Trophoblast cell (in vitro differentiated cells and primary cell): ENCODE measurements around the gene HBA1. TPM values are rescaled to one million over a fixed set of nuclear protein-coding genes. Genes with fewer than 3 reads are reported as not detected.
"Not testable (repeated sequence)": the region's sequence is repeated elsewhere in the genome, so short reads cannot be mapped to it uniquely, and the experiment has no call there.

Source experiments
- DNase-seq, 2 donors: peaks; one replicate each; pipeline ENCODE4 v3.0.0-alpha.2; 2016
- H2AFZ ChIP-seq: 2 replicates; pipeline ENCODE4 v1.6.1; 2013; ENCODE audit warnings: low read length, moderate library complexity, mild to moderate bottlenecking; ENCODE audit not compliant: insufficient read depth, poor library complexity
- H2AK5ac ChIP-seq: 2 replicates; pipeline ENCODE4 v1.6.1; 2013; ENCODE audit warnings: mild to moderate bottlenecking, low read length
- H2BK120ac ChIP-seq: 2 replicates; pipeline ENCODE4 v1.6.1; 2013; ENCODE audit warnings: low read length, mild to moderate bottlenecking, moderate library complexity; ENCODE audit not compliant: insufficient read depth, poor library complexity
- H2BK12ac ChIP-seq: 2 replicates; pipeline ENCODE4 v1.6.1; 2013; ENCODE audit warnings: mild to moderate bottlenecking, low read length, moderate library complexity
- H2BK5ac ChIP-seq: 2 replicates; pipeline ENCODE4 v1.6.1; 2013; ENCODE audit warnings: low read length, low read depth, moderate library complexity, mild to moderate bottlenecking; ENCODE audit not compliant: poor library complexity
- H3K14ac ChIP-seq: 2 replicates; pipeline ENCODE4 v1.6.1; 2013; ENCODE audit warnings: mild to moderate bottlenecking, low read length
- H3K18ac ChIP-seq: 2 replicates; pipeline ENCODE4 v1.6.1; 2013; ENCODE audit warnings: mild to moderate bottlenecking, low read length
- H3K23ac ChIP-seq: 2 replicates; pipeline ENCODE4 v1.6.1; 2013; ENCODE audit warnings: low read length
- H3K27ac ChIP-seq: 2 replicates; pipeline ENCODE4 v1.5.1; 2013; ENCODE audit warnings: low read depth, mild to moderate bottlenecking, inconsistent platforms, low read length, moderate library complexity
- H3K27me3 ChIP-seq: 2 replicates; pipeline ENCODE4 v1.6.1; 2013; ENCODE audit warnings: inconsistent platforms, mild to moderate bottlenecking, low read length, moderate library complexity; ENCODE audit not compliant: insufficient read depth
- H3K36me3 ChIP-seq, 2 experiments: 1 replicate in 1 of 2; 2 replicates in 1 of 2; pipeline ENCODE4 v1.6.1; 2013; ENCODE audit warnings: low read length in 2 of 2, mild to moderate bottlenecking in 2 of 2, moderate library complexity in 1 of 2; ENCODE audit not compliant: insufficient read depth in 2 of 2, control insufficient read depth in 1 of 2
- H3K4ac ChIP-seq: 2 replicates; pipeline ENCODE4 v1.6.1; 2013; ENCODE audit warnings: low read depth, mild to moderate bottlenecking, low read length, moderate library complexity
- H3K4me1 ChIP-seq, 2 experiments: 1 replicate in 1 of 2; 2 replicates in 1 of 2; pipeline ENCODE4 v1.6.1; 2013; ENCODE audit warnings: low read length in 2 of 2, mild to moderate bottlenecking in 2 of 2, moderate library complexity in 1 of 2; ENCODE audit not compliant: insufficient read depth in 2 of 2, control insufficient read depth in 1 of 2
- H3K4me2 ChIP-seq: 2 replicates; pipeline ENCODE4 v1.6.1; 2013; ENCODE audit warnings: inconsistent platforms, mild to moderate bottlenecking, low read length, moderate library complexity
- H3K4me3 ChIP-seq: 2 replicates; pipeline ENCODE4 v1.5.1; 2013; ENCODE audit warnings: mild to moderate bottlenecking, low read depth, low read length, inconsistent platforms
- H3K79me1 ChIP-seq: one replicate; pipeline ENCODE4 v1.6.1; 2013; ENCODE audit warnings: low read length
- H3K79me2 ChIP-seq: 2 replicates; pipeline ENCODE4 v1.6.1; 2013; ENCODE audit warnings: low read length, mild to moderate bottlenecking; ENCODE audit not compliant: control insufficient read depth, insufficient read depth, poor library complexity
- H3K9ac ChIP-seq: 2 replicates; pipeline ENCODE4 v1.6.1; 2013; ENCODE audit warnings: mild to moderate bottlenecking, low read length
- H3K9me3 ChIP-seq: 2 replicates; pipeline ENCODE4 v1.6.1; 2013; ENCODE audit warnings: low read depth, mild to moderate bottlenecking, control low read depth, inconsistent platforms, low read length; ENCODE audit not compliant: insufficient read depth
- H4K12ac ChIP-seq: 2 replicates; pipeline ENCODE4 v1.6.1; 2013; ENCODE audit warnings: low read depth, mild to moderate bottlenecking, low read length, moderate library complexity
- H4K8ac ChIP-seq: 2 replicates; pipeline ENCODE4 v1.6.1; 2013; ENCODE audit warnings: low read depth, mild to moderate bottlenecking, low read length, moderate library complexity
- H4K91ac ChIP-seq: one replicate; pipeline ENCODE4 v1.6.1; 2013; ENCODE audit warnings: low read depth, mild to moderate bottlenecking, low read length, moderate library complexity
- WGBS: extraction: QIAGEN DNeasy Blood & Tissue Kit; methylation state at CpG from one replicate; pipeline ENCODE4 v1.1.7; 2013; ENCODE audit warnings: missing lambda C conversion rate; ENCODE audit not compliant: insufficient read length, insufficient coverage; ENCODE audit errors: extremely low coverage; 5-methylcytosine and 5-hydroxymethylcytosine counted together
- polyA plus RNA-seq: library from polyadenylated mRNA; stranded (reverse); fragments of 200-250 nt; gene quantifications from 2 replicates; pipeline ENCODE4 v1.2.3, GENCODE V29; 2013

Gene HBA1
- 0.22 TPM in 1 of 2 replicates, not detected in the other for polyA plus RNA-seq

DNA sequence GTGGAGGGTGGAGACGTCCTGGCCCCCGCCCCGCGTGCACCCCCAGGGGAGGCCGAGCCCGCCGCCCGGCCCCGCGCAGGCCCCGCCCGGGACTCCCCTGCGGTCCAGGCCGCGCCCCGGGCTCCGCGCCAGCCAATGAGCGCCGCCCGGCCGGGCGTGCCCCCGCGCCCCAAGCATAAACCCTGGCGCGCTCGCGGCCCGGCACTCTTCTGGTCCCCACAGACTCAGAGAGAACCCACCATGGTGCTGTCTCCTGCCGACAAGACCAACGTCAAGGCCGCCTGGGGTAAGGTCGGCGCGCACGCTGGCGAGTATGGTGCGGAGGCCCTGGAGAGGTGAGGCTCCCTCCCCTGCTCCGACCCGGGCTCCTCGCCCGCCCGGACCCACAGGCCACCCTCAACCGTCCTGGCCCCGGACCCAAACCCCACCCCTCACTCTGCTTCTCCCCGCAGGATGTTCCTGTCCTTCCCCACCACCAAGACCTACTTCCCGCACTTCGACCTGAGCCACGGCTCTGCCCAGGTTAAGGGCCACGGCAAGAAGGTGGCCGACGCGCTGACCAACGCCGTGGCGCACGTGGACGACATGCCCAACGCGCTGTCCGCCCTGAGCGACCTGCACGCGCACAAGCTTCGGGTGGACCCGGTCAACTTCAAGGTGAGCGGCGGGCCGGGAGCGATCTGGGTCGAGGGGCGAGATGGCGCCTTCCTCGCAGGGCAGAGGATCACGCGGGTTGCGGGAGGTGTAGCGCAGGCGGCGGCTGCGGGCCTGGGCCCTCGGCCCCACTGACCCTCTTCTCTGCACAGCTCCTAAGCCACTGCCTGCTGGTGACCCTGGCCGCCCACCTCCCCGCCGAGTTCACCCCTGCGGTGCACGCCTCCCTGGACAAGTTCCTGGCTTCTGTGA is at the start of gene HBA1:
HBA1 (plus strand) TSS at position 204 of the 906 bp plus-strand sequence; CDS start at position 241, 37 bp downstream.
- not testable (repeated sequence) for DNase-seq, H3K18ac ChIP-seq, H2BK5ac ChIP-seq, H3K14ac ChIP-seq, H3K79me2 ChIP-seq, H2AK5ac ChIP-seq, H3K4ac ChIP-seq, H2BK12ac ChIP-seq, H3K4me3 ChIP-seq, H4K8ac ChIP-seq, H2BK120ac ChIP-seq, H3K23ac ChIP-seq, H3K27ac ChIP-seq, H4K91ac ChIP-seq, H2AFZ ChIP-seq, H3K79me1 ChIP-seq, H3K4me2 ChIP-seq, H3K9me3 ChIP-seq, H3K36me3 ChIP-seq, H4K12ac ChIP-seq, H3K9ac ChIP-seq
- Histone ChIP-seq H3K4me1 (peaks cover 5 to 11% of the 10 kb centered on the region in 2 experiments), H3K27me3 (peaks cover 31% of the 10 kb centered on the region)
- no CpG with 5 or more reads among the region's 88 CpGs for WGBS

DNA sequence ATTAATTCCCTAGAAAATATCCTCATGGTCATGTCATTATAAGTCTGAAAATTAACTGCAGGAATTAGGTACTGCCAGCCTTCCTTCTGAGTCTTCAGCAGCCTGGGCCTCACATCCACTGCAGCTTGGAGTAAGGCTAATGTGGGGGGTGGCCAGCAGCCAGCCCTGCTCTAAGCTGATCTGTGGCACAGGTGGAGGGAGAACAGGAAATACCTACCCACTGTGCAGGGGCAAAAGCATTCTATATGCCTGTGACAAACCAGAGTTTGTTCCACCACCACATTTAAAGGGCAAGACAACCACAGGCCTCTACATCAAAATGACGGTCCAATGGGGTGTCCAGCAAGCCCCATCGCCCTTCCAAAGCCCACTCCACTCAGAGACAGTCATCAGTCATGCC is 47.4 kb upstream of the HBA1 start:
- H3K9me3 ChIP-seq: no peaks in the 10 kb centered on the region
- no peak overlapping the region for H3K18ac ChIP-seq
- no peak overlapping the region for H4K12ac ChIP-seq
- H3K27ac ChIP-seq: no peak overlapping the region
- no peak overlapping the region for H3K4me3 ChIP-seq
- no peak overlapping the region for H2BK120ac ChIP-seq
- no peak overlapping the region for H3K9ac ChIP-seq
- H3K4me1 ChIP-seq: no peaks in the 10 kb centered on the region
- H3K4me2 ChIP-seq: no peak overlapping the region
- no peak overlapping the region for H4K8ac ChIP-seq
- no peak overlapping the region for H2BK12ac ChIP-seq
- H2AK5ac ChIP-seq: no peak overlapping the region
- H3K23ac ChIP-seq: no peak overlapping the region
- DNase-seq: no peak
- no peak overlapping the region for H4K91ac ChIP-seq
- no peak overlapping the region for H3K4ac ChIP-seq
- no peak overlapping the region for H2AFZ ChIP-seq
- H3K14ac ChIP-seq: no peak overlapping the region
- no peaks in the 10 kb centered on the region for H3K27me3 ChIP-seq
- no peaks in the 10 kb centered on the region for H3K79me1 ChIP-seq
- no peaks in the 10 kb centered on the region for H3K36me3 ChIP-seq
- no peak overlapping the region for H2BK5ac ChIP-seq
- no peaks in the 10 kb centered on the region for H3K79me2 ChIP-seq
- WGBS: no CpG with 5 or more reads among the region's 2 CpGs

DNA sequence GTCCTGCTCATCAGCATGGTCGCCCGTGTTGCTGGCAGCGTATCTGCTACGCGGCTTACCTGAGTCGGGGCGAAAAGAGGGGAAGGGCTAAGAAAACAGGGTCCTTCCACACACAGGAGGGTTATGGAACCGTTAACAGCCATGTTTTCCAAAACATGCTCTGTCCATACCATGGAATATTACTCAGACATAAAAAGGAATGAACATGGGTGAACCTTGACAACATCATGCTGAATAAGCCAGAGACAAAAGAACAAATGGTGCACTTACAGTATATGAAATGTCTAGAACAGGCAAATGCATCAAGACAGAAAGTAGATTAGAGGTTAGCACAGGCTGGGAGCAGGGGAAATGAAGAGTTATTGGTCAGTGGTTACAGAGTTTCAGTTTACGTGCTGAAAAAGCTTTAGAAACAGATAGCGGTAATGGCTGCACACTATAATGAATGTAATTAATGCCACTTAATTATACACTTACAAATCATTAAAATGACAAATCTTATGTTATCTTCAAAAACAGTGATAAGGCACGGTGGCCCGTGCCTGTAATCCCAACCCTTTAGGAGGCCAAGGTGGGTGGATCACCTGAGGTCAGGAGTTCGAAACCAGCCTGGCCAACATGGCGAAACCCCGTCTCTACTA is 45.8 kb upstream of the HBA1 start:
- Histone ChIP-seq H3K23ac (no peak overlapping the region), H3K4me2 (no peak overlapping the region), H3K18ac (no peak overlapping the region), H3K4me3 (no peak overlapping the region), H3K4me1 (no peaks in the 10 kb centered on the region), H4K12ac (no peak overlapping the region), H3K9ac (no peak overlapping the region), H3K79me2 (no peaks in the 10 kb centered on the region), H3K4ac (no peak overlapping the region), H3K14ac (no peak overlapping the region), H3K79me1 (no peaks in the 10 kb centered on the region), H2BK12ac (no peak overlapping the region), H2BK120ac (no peak overlapping the region), H3K36me3 (no peaks in the 10 kb centered on the region), H2BK5ac (no peak overlapping the region), H3K9me3 (no peaks in the 10 kb centered on the region), H2AK5ac (no peak overlapping the region), H4K91ac (no peak overlapping the region), H3K27me3 (no peaks in the 10 kb centered on the region), H3K27ac (no peak overlapping the region), H4K8ac (no peak overlapping the region), H2AFZ (no peak overlapping the region)
- no peak for DNase-seq
- no CpG with 5 or more reads among the region's 15 CpGs for whole genome bisulfite sequencing

DNA sequence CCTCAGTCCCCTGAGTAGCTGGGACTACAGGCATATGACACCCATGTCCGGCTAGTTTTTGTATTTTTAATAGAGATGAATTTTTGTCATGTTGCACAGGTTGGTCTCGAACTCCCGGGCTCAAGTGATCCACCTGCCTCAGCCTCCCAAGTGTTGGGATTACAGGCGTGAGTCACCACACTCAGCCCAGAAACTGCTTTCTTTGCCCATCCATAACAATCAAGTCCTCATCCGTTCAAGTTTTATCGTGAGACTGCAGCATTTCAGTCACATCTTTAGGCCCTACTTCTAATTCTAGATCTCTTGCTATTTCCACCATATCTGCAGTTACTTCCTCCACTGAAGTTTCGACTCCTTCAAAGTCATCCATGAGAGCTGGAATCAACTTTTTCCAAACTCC is 44.4 kb upstream of the HBA1 start:
- DNase-seq: no peak
- Histone ChIP-seq H3K9me3 (no peaks in the 10 kb centered on the region), H3K4me2 (no peak overlapping the region), H3K27ac (no peak overlapping the region), H2BK12ac (no peak overlapping the region), H4K12ac (no peak overlapping the region), H3K79me1 (no peaks in the 10 kb centered on the region), H4K91ac (no peak overlapping the region), H2AK5ac (no peak overlapping the region), H3K23ac (no peak overlapping the region), H3K4me3 (no peak overlapping the region), H3K4me1 (no peaks in the 10 kb centered on the region), H3K27me3 (no peaks in the 10 kb centered on the region), H2BK5ac (no peak overlapping the region), H2BK120ac (no peak overlapping the region), H2AFZ (no peak overlapping the region), H3K9ac (no peak overlapping the region), H4K8ac (no peak overlapping the region), H3K4ac (no peak overlapping the region), H3K36me3 (no peaks in the 10 kb centered on the region), H3K18ac (no peak overlapping the region), H3K79me2 (no peaks in the 10 kb centered on the region), H3K14ac (no peak overlapping the region)
- no CpG with 5 or more reads among the region's 7 CpGs for WGBS
